IgD-negative memory B cell (primary cell): ENCODE measurements around the gene PDLIM1. TPM values are rescaled to one million over a fixed set of nuclear protein-coding genes. Genes with fewer than 3 reads are reported as not detected.
A peak's percentile ranks its signal among the peaks of the same experiment; 100 is the strongest.

ENCODE experiments used
- H3K27ac Mint-ChIP-seq, 3 donors: one replicate each; pipeline ENCODE4 v1.8.0; 2020 to 2022; ENCODE audit warnings: mild to moderate bottlenecking in 3 of 3, mixed read lengths in 3 of 3, moderate library complexity in 1 of 3
- H3K27me3 Mint-ChIP-seq: one replicate; pipeline ENCODE4 v1.8.0; 2021; ENCODE audit warnings: mixed read lengths
- H3K36me3 Mint-ChIP-seq: one replicate; pipeline ENCODE4 v1.8.0; 2020; ENCODE audit warnings: mild to moderate bottlenecking, mixed read lengths
- H3K4me1 Mint-ChIP-seq, 3 donors: one replicate each; pipeline ENCODE4 v1.8.0; 2020 to 2022; ENCODE audit warnings: mixed read lengths in 3 of 3, mild to moderate bottlenecking in 1 of 3
- H3K4me3 Mint-ChIP-seq, 4 donors: one replicate each; pipeline ENCODE4 v1.8.0; 2020 to 2022; ENCODE audit warnings: mild to moderate bottlenecking in 4 of 4, mixed read lengths in 4 of 4, moderate library complexity in 3 of 4
- H3K9me3 Mint-ChIP-seq, 3 donors: one replicate each; pipeline ENCODE4 v1.8.0; 2020 to 2021; ENCODE audit warnings: mixed read lengths in 3 of 3, mild to moderate bottlenecking in 1 of 3
- polyA plus RNA-seq: library from polyadenylated mRNA; unstranded; fragments of 300-500 nt; fragmentation: Illumina TruSeq; gene quantifications from one replicate; pipeline ENCODE4 v1.2.3, GENCODE V29; 2021

PDLIM1 gene, protein sequence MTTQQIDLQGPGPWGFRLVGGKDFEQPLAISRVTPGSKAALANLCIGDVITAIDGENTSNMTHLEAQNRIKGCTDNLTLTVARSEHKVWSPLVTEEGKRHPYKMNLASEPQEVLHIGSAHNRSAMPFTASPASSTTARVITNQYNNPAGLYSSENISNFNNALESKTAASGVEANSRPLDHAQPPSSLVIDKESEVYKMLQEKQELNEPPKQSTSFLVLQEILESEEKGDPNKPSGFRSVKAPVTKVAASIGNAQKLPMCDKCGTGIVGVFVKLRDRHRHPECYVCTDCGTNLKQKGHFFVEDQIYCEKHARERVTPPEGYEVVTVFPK
- 357 TPM for polyA plus RNA-seq

DNA sequence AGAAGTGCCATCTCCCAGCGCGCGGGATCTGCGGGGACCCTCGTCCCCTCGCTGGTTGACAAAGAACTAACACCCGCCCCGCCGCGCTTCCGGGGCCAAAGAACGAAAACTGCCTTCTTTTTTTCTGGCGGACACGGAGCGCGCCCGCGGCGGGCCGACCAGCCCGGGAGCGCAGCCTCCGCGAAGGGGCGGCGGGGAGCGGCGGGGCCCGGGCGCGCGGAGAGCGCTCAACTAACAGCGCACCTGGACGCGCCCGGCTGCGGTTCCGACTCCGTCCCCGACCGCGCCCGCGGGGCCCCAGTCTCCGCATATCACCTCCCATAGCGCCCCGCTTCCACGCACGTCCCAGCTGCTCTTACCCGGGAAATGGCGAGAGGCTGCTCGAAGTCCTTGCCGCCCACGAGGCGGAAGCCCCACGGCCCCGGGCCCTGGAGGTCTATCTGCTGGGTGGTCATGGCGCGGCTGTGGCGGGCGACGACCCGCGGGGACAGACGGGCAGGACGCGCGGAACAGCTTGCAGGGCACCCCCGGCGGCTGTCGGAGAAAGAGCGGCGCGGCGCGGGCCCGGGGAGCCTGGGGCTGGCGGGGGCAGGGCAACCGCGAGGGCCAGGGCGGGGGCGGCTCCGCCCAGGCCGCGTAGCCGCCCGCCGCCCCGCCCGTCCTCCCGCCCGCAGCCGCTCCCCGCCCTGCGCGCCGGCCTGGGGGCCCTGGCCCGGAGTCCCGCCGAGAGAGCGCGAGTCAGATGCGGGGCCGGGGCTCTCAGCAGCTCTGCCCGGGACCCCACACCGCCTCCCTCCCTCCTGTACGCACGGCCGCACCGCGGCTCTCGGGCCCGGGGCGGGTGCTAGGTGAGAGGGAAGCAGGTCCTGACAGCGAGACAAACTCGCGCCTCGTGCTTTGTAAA is at the start of gene PDLIM1:
TSS of gene PDLIM1 (minus strand) at position 543 of the 904 bp plus-strand sequence. CDS start at position 455, 88 bp downstream.
- no peaks in the 10 kb centered on the region for H3K9me3 Mint-ChIP-seq
- peak within 1 kb of the TSS; percentile 93 to 99 (median 98) for H3K27ac Mint-ChIP-seq
- H3K4me1 Mint-ChIP-seq: peaks cover 66 to 73% (median 66%) of the 10 kb centered on the region in 3 donors
- H3K27me3 Mint-ChIP-seq: no peaks in the 10 kb centered on the region
- peak within 1 kb of the TSS; percentile 78 to 95 (median 94) for H3K4me3 Mint-ChIP-seq
- H3K36me3 Mint-ChIP-seq: peaks cover 2% of the 10 kb centered on the region

GRCh38 chr10:95339863-95340262 is 49.1 kb upstream of the PDLIM1 start:
- Mint-ChIP-seq H3K36me3 (no peaks in the 10 kb centered on the region), H3K9me3 (no peaks in the 10 kb centered on the region), H3K4me3 (no peak overlapping the region), H3K27ac (no peak overlapping the region), H3K4me1 (peaks cover 0 to 1% (median 0%) of the 10 kb centered on the region in 3 donors), H3K27me3 (no peaks in the 10 kb centered on the region)

- H3K36me3 Mint-ChIP-seq: no peaks in the 10 kb centered on the region
- H3K27me3 Mint-ChIP-seq: no peaks in the 10 kb centered on the region
- H3K4me3 Mint-ChIP-seq: no peak overlapping the region
- H3K9me3 Mint-ChIP-seq: no peaks in the 10 kb centered on the region
- H3K27ac Mint-ChIP-seq: peak overlapping the region in 1 of 3 donors; percentile 0
- H3K4me1 Mint-ChIP-seq: peaks cover 0 to 1% (median 0%) of the 10 kb centered on the region in 3 donors
Observed at GRCh38 chr10:95337423-95338160, 46.8 kb upstream of the PDLIM1 start.

DNA sequence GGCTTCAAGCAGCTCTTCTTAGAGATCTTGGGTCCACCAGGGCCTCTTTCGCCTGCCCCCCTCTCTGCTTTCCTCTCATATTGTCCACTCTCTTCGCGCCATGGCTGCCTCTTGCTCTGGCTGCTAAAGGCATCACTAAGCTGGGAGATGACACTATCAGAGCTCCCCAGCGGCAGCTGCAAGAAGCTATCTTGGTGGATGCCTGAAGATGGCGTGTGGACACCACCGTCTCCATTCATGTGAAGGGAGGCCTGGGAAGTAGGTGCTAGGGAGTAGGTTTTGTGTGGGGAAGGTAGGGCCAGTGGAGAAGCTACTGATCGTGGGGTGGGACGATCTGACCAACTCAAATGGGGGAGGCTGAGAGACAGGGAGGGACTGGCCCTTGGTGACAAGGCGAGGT is 45.9 kb upstream of the PDLIM1 start:
- no peaks in the 10 kb centered on the region for H3K36me3 Mint-ChIP-seq
- no peak overlapping the region for H3K27ac Mint-ChIP-seq
- no peaks in the 10 kb centered on the region for H3K27me3 Mint-ChIP-seq
- no peaks in the 10 kb centered on the region for H3K9me3 Mint-ChIP-seq
- H3K4me3 Mint-ChIP-seq: no peak overlapping the region
- peaks cover 0 to 1% (median 0%) of the 10 kb centered on the region in 3 donors for H3K4me1 Mint-ChIP-seq

- Mint-ChIP-seq H3K27me3 (no peaks in the 10 kb centered on the region), H3K27ac (no peak overlapping the region), H3K9me3 (no peaks in the 10 kb centered on the region), H3K36me3 (no peaks in the 10 kb centered on the region), H3K4me1 (peaks cover 0 to 3% (median 0%) of the 10 kb centered on the region in 3 donors), H3K4me3 (no peak overlapping the region)
Observed at GRCh38 chr10:95335933-95336699, 45.3 kb upstream of the PDLIM1 start.

- H3K27me3 Mint-ChIP-seq: no peaks in the 10 kb centered on the region
- no peak overlapping the region for H3K4me3 Mint-ChIP-seq
- H3K36me3 Mint-ChIP-seq: no peaks in the 10 kb centered on the region
- H3K4me1 Mint-ChIP-seq: peaks cover 0 to 3% (median 0%) of the 10 kb centered on the region in 3 donors
- H3K27ac Mint-ChIP-seq: no peak overlapping the region
- H3K9me3 Mint-ChIP-seq: no peaks in the 10 kb centered on the region
Observed at GRCh38 chr10:95334805-95335144, 44.0 kb upstream of the PDLIM1 start.

DNA sequence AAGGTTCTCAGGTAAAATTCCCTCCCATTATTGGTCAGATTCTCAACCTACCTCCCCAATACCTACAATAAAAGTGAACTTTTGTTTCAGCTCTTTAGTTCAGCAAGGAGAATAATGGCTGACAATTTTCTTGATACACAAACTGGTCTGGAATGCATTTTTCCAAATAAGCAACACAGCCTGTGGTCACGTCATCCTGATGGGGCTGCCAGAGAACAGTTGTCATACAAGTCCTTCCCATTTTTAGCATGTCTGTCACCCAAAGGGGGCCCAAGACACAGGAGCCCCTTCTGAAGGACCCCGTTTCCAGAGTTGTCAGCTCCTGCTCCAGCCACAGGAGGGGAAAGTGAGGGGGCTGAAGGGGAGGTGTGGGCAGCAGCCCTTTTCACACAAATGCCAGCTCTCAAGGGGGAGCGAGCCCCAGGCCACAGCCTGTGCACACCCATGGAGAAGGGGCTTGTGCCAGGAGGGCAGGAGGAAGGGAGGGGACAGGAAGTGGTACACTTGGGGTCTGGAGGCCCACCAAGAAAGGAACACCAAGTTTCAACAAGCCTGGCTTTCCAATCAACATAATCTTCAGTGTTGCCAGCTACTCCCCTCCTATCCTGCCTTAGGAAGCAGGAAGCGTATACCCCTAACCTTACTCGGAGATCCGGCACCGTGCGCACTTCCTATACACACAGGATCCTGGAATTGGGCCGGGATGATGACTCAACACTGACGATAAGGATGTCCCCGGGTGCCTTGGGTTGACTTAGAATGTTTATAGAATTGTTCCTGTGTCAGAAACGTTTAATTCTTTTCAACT is 43.4 kb upstream of the PDLIM1 start:
- H3K36me3 Mint-ChIP-seq: no peaks in the 10 kb centered on the region
- H3K27me3 Mint-ChIP-seq: no peaks in the 10 kb centered on the region
- H3K4me1 Mint-ChIP-seq: peaks cover 0 to 3% (median 0%) of the 10 kb centered on the region in 3 donors
- H3K9me3 Mint-ChIP-seq: no peaks in the 10 kb centered on the region
- no peak overlapping the region for H3K4me3 Mint-ChIP-seq
- H3K27ac Mint-ChIP-seq: no peak overlapping the region

DNA sequence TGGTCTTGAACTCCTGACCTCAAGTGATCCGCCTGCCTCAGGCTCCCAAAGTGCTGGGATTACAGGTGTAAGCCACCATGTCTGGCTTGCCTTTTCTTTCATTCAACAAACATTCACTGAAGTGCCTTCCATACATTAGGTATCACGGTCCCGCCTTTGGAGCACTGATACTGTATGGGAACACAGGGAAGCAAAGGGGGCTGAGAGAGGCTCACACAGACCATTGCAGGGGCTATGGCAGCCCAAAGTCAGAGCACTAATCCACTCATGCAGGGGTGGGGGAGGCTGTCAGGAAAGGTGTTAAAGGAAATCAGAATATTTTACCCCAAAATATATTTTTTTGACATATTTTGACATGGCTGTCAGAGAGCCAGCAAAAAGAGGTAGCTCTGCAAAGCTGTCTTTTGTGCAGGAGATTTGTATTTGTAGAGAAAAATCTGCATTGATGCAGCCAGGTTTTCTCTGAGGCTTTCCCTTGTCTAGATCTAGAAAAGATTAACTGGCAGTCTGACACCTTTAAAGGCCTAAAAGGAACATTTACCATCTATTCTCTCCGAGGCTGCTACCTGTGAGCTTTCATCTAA is 42.0 kb upstream of the PDLIM1 start:
- H3K4me1 Mint-ChIP-seq: peaks cover 0 to 5% (median 0%) of the 10 kb centered on the region in 3 donors
- H3K9me3 Mint-ChIP-seq: no peaks in the 10 kb centered on the region
- H3K27me3 Mint-ChIP-seq: no peaks in the 10 kb centered on the region
- H3K36me3 Mint-ChIP-seq: no peaks in the 10 kb centered on the region
- H3K27ac Mint-ChIP-seq: no peak overlapping the region
- no peak overlapping the region for H3K4me3 Mint-ChIP-seq

- Mint-ChIP-seq H3K27ac (no peak overlapping the region), H3K9me3 (no peaks in the 10 kb centered on the region), H3K4me1 (peaks cover 0 to 4% (median 0%) of the 10 kb centered on the region in 3 donors), H3K36me3 (no peaks in the 10 kb centered on the region), H3K27me3 (peaks cover 3% of the 10 kb centered on the region), H3K4me3 (no peak overlapping the region)
Observed at GRCh38 chr10:95331596-95332130, 40.9 kb upstream of the PDLIM1 start.

DNA sequence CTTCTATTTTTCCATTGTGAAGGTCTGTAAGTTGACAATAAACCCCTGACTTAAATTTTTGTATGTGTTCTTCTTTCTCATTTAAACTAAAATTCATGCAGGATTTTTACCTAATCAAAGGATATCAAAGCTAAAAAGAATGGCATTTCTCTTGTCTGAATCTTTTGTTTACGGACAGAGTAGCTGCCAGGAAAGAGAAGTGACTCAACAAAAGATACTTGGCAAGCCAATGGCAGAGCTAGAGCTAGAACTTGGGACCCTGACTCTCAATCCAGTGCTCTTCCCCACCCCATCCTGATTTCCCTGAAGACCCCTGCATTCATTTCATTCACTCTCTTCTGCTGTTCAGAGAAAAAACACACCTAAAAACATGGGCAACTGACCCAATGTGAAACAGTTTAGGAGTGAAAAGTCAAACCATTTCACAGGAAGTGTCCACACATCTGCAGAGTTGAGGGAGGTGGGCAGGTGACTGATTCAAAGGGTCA is 40.2 kb upstream of the PDLIM1 start:
- H3K4me3 Mint-ChIP-seq: no peak overlapping the region
- H3K9me3 Mint-ChIP-seq: no peaks in the 10 kb centered on the region
- no peaks in the 10 kb centered on the region for H3K36me3 Mint-ChIP-seq
- peaks cover 3% of the 10 kb centered on the region for H3K27me3 Mint-ChIP-seq
- peaks cover 0 to 4% (median 0%) of the 10 kb centered on the region in 3 donors for H3K4me1 Mint-ChIP-seq
- H3K27ac Mint-ChIP-seq: peak overlapping the region in 1 of 3 donors; percentile 41

- Mint-ChIP-seq H3K9me3 (no peaks in the 10 kb centered on the region), H3K27me3 (peaks cover 3% of the 10 kb centered on the region), H3K27ac (no peak overlapping the region), H3K4me1 (peaks cover 0 to 4% (median 0%) of the 10 kb centered on the region in 3 donors), H3K4me3 (no peak overlapping the region), H3K36me3 (no peaks in the 10 kb centered on the region)
Observed at GRCh38 chr10:95329296-95329695, 38.5 kb upstream of the PDLIM1 start.

DNA sequence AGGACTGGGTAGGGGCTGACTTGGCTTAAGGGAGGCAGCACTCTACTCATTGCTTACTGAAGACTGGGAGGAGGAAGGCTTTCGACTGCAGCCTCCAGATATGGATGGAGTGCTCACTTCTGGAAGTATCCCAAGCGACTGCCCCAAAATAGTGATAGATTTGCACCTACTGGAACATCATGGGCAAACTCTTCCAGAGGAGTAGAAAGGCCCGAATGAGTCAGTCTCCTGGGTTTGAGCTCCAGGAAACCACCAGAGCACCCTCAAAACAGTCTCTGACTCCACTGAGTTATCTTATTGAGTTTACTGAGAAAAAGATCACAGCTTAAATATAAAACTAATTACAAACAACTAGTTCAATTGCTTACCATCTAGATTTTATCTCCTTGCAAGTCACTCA is 37.2 kb upstream of the PDLIM1 start:
- Mint-ChIP-seq H3K36me3 (no peaks in the 10 kb centered on the region), H3K27me3 (peaks cover 3% of the 10 kb centered on the region), H3K9me3 (no peaks in the 10 kb centered on the region), H3K27ac (peak overlapping the region in 1 of 3 donors; percentile 40), H3K4me3 (no peak overlapping the region), H3K4me1 (peaks cover 0 to 4% (median 2%) of the 10 kb centered on the region in 3 donors)

DNA sequence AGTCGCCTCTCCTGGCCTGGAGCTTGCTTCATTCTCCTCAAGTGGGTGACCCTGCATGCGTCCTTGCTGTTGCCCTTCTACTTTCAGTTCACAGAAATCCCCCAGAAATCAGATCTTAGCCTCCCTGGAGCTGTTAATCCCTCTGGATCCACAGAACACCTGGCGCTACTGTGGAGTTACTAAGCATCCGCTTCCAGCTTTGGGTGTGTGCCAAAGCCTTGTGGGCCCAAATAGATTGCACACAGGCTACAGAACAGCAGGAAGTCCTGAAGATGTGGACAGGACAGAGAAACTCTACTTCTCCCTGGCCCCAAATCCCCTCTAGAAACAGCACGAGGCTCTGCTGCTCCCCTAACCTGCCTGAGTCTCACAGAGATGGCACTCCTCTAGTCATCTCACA is 36.6 kb upstream of the PDLIM1 start:
- peaks cover 0 to 6% (median 5%) of the 10 kb centered on the region in 3 donors for H3K4me1 Mint-ChIP-seq
- peaks cover 3% of the 10 kb centered on the region for H3K27me3 Mint-ChIP-seq
- no peak overlapping the region for H3K4me3 Mint-ChIP-seq
- no peaks in the 10 kb centered on the region for H3K9me3 Mint-ChIP-seq
- H3K27ac Mint-ChIP-seq: peak overlapping the region in 1 of 3 donors; percentile 40
- H3K36me3 Mint-ChIP-seq: no peaks in the 10 kb centered on the region
